Right renal cortex interstitium (tissue), 3 donors: Measurements from ENCODE around the gene CLASP2. TPM values are rescaled to one million over a fixed set of nuclear protein-coding genes. Genes with fewer than 3 reads are reported as not detected.
A peak's percentile ranks its signal among the peaks of the same experiment; 100 is the strongest.
"Not testable (repeated sequence)": the region's sequence is repeated elsewhere in the genome, so short reads cannot be mapped to it uniquely, and the experiment has no call there.

Source experiments
- DNase-seq, 3 donors: peaks; one replicate each; pipeline ENCODE4 v3.0.0-alpha.2; 2013; ENCODE audit warnings: low read depth in 3 of 3, low spot score in 2 of 3
- polyA plus RNA-seq, 3 donors: library from polyadenylated mRNA; unstranded; fragments of 120-200 nt; gene quantifications; one replicate each; pipeline ENCODE4 v1.2.1, GENCODE V29; 2013; ENCODE audit not compliant: insufficient read length in 3 of 3

CLASP2 gene
- polyA plus RNA-seq, 3 donors, result 51.3 to 58.0 (median 55.6) TPM

- no peak for DNase-seq
Observed at GRCh38 chr3:33690341-33690740, 27.7 kb downstream of the CLASP2 start.

GRCh38 chr3:33687406-33688010 is 30.5 kb downstream of the CLASP2 start:
- DNase-seq, result no peak

GRCh38 chr3:33682770-33683169 is 35.3 kb downstream of the CLASP2 start:
- no peak for DNase-seq

GRCh38 chr3:33681667-33682066 is 36.4 kb downstream of the CLASP2 start:
- DNase-seq, result no peak

- no peak for DNase-seq
Observed at GRCh38 chr3:33678073-33678472, 40.0 kb downstream of the CLASP2 start.

GRCh38 chr3:33673436-33673835 is 44.6 kb downstream of the CLASP2 start:
- DNase-seq, result not testable (repeated sequence)

- no peak for DNase-seq
Observed at GRCh38 chr3:33668618-33669017, 49.4 kb downstream of the CLASP2 start.

GRCh38 chr3:33665294-33665693 is 52.8 kb downstream of the CLASP2 start:
- no peak for DNase-seq

- no peak for DNase-seq
Observed at GRCh38 chr3:33664195-33664594, 53.9 kb downstream of the CLASP2 start.

- DNase-seq, result no peak
Observed at GRCh38 chr3:33663042-33663441, 55.0 kb downstream of the CLASP2 start.

- DNase-seq, result no peak
Observed at GRCh38 chr3:33659856-33660434, 58.1 kb downstream of the CLASP2 start.

GRCh38 chr3:33658991-33659848 is 58.8 kb downstream of the CLASP2 start:
- peak; percentile 68 to 78 (median 75) for DNase-seq

- DNase-seq, result no peak
Observed at GRCh38 chr3:33658621-33658990, 59.4 kb downstream of the CLASP2 start.

GRCh38 chr3:33658039-33658438 is 60.0 kb downstream of the CLASP2 start:
- DNase-seq, result no peak

- no peak for DNase-seq
Observed at GRCh38 chr3:33652736-33653135, 65.3 kb downstream of the CLASP2 start.

GRCh38 chr3:33651101-33651500 is 67.0 kb downstream of the CLASP2 start:
- not testable (repeated sequence) for DNase-seq

- no peak for DNase-seq
Observed at GRCh38 chr3:33650495-33650894, 67.6 kb downstream of the CLASP2 start.

- DNase-seq, result no peak
Observed at GRCh38 chr3:33648793-33649192, 69.3 kb downstream of the CLASP2 start.

- no peak for DNase-seq
Observed at GRCh38 chr3:33646406-33646805, 71.6 kb downstream of the CLASP2 start.

- DNase-seq, result no peak
Observed at GRCh38 chr3:33645060-33645647, 72.9 kb downstream of the CLASP2 start.

- no peak for DNase-seq
Observed at GRCh38 chr3:33644582-33644981, 73.5 kb downstream of the CLASP2 start.
